Measurements from ENCODE around the gene F8A1. TPM values are rescaled to one million over a fixed set of nuclear protein-coding genes. Genes with fewer than 3 reads are reported as not detected.
"Not testable (repeated sequence)": the region's sequence is repeated elsewhere in the genome, so short reads cannot be mapped to it uniquely, and the experiment has no call there.

F8A1 gene
- 26.1 TPM for polyA plus RNA-seq (ENCODE audit: insufficient read length)
- long read RNA-seq, donor 1, transcript F8A1-201 (1 exons, 1,713 nt), result major isoform, 11 of 11 reads
- long read RNA-seq, donor 1, partial matches to known transcripts, result 0 of 11 reads
- long read RNA-seq, donor 1, other reads (novel, unspliced or antisense), result 0 of 11 reads
- long read RNA-seq, donor 2, transcript F8A1-201 (1 exons, 1,713 nt), result major isoform, 29 of 29 reads
- long read RNA-seq, donor 2, partial matches to known transcripts, result 0 of 29 reads
- long read RNA-seq, donor 2, other reads (novel, unspliced or antisense), result 0 of 29 reads
- long read RNA-seq, donor 3, transcript F8A1-201 (1 exons, 1,713 nt), result major isoform, 23 of 23 reads
- long read RNA-seq, donor 3, partial matches to known transcripts, result 0 of 23 reads
- long read RNA-seq, donor 3, other reads (novel, unspliced or antisense), result 0 of 23 reads
- long read RNA-seq, donor 4, result 0 reads
- long read RNA-seq, donor 5, transcript F8A1-201 (1 exons, 1,713 nt), result major isoform, 12 of 12 reads
- long read RNA-seq, donor 5, partial matches to known transcripts, result 0 of 12 reads
- long read RNA-seq, donor 5, other reads (novel, unspliced or antisense), result 0 of 12 reads
- long read RNA-seq, donor 6, transcript F8A1-201 (1 exons, 1,713 nt), result major isoform, 21 of 21 reads
- long read RNA-seq, donor 6, partial matches to known transcripts, result 0 of 21 reads
- long read RNA-seq, donor 6, other reads (novel, unspliced or antisense), result 0 of 21 reads
- long read RNA-seq, donor 7, transcript F8A1-201 (1 exons, 1,713 nt), result major isoform, 26 of 26 reads
- long read RNA-seq, donor 7, partial matches to known transcripts, result 0 of 26 reads
- long read RNA-seq, donor 7, other reads (novel, unspliced or antisense), result 0 of 26 reads
- long read RNA-seq, donor 8, partial matches to known transcripts, result 0 of 3 reads
- long read RNA-seq, donor 8, other reads (novel, unspliced or antisense), result 0 of 3 reads

DNA sequence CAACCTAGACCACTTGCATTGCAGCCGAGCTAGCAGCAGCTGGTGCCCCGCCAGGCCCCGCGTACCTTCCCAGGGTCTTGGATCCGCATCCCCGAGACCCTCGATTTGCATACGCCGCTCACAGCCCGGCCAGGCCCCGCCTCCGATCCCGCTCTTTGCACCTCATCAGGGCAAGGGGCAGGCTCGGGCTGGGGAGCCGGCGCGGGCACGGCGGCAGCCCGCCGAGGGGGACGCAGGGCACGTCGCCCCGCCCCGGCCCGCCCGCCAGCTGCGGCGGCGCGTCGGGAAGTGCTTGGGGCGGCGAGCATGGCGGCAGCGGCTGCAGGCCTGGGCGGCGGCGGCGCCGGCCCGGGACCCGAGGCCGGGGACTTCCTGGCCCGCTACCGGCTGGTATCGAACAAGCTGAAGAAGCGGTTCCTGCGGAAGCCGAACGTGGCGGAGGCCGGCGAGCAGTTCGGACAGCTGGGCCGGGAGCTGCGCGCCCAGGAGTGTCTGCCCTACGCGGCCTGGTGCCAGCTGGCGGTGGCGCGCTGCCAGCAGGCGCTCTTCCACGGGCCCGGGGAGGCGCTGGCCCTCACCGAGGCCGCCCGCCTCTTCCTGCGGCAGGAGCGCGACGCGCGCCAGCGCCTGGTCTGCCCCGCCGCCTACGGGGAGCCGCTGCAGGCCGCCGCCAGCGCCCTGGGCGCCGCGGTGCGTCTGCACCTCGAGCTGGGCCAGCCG is at the start of gene F8A1:
Gene F8A1 (plus strand): TSS at position 287 of the 720 bp plus-strand sequence. CDS start 20 bp downstream, at position 307.
- DNase-seq, result not testable (repeated sequence)

GRCh38 chrX:154840856-154841255 is 45.3 kb upstream of the F8A1 start:
- peak; percentile 5 for DNase-seq

DNA sequence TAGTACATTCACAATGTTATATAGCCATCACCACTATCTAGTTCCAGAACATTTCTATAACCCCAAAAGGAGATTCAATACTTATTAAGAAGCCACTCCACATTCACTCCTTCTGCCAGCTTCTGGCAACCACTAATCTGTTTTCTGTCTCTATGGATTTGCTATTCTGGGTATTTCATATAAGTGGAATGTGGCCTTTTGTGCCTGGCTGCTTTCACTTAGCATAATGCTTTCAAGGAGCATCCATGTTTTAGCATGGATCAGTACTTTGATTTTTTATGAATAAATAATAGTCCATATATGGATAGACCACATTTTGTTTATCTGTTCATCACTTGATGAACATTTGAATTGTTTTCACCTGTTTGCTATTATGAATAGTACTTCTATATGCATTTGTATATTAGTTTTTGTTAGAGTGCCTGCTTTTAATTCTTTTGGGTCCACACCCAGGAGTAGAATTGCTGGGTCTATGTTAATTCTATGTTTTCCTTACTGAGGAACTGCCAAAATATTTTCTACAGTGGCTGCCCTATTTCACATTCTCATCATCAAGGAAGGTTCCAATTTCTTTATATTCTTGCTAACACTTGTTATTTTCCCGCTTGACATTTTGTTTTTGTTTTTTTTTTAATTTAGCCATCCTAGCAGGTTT is 35.1 kb upstream of the F8A1 start:
- no peak for DNase-seq

DNA sequence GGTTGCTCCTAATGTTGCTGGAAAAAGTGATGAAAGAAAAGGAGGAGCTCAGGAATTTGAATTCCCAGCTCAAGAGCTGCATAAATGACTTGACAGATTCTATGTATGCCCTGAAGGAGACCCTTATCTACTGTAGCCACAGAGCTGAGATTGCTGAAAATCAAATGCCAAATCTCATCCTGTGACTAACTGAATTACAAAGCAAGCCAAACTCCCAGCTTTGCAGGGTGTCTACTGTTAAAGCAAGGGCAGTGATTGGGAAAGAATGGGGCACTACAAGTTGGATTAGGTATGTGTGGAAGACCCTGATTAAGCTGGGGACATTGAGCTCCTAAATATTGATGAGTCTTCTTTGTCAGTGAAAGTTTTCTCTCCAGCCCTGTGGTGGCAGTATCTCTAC is 30.9 kb upstream of the F8A1 start:
- no peak for DNase-seq

DNA sequence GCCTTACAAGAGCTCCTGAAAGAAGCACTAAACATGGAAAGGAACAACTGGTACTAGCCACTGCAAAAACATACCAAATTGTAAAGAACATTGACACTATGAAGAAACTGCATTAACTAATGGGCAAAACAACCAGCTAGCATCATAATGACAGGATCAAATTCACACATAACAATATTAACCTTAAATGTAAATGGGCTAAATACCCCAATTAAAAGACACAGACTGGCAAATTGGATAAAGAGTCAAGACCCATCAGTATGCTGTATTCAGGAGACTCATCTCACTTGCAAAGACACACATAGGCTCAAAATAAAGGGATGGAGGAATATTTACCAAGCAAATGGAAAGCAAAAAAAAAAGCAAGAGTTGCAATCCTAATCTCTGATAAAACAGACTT is 17.6 kb upstream of the F8A1 start:
- DNase-seq, result not testable (repeated sequence)

- no peak for DNase-seq
Observed at GRCh38 chrX:154873329-154873728, 12.8 kb upstream of the F8A1 start.

GRCh38 chrX:154884069-154884468 is 2.1 kb upstream of the F8A1 start:
- DNase-seq, result not testable (repeated sequence)

DNA sequence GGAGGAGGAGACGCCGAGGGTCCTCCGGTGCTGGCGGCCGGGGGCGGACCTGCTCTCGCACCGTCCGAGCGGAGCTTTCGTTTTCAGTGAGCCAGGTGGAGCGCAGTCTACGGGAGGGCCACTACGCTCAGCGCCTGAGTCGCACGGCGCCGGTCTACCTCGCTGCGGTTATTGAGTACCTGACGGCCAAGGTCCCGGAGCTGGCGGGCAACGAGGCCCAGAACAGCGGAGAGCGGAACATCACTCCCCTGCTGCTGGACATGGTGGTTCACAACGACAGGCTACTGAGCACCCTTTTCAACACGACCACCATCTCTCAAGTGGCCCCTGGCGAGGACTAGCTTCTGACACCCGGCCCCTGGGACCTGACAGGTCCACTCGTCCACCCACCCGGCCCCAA is 1.1 kb upstream of the F8A1 start:
- DNase-seq, result not testable (repeated sequence)

DNA sequence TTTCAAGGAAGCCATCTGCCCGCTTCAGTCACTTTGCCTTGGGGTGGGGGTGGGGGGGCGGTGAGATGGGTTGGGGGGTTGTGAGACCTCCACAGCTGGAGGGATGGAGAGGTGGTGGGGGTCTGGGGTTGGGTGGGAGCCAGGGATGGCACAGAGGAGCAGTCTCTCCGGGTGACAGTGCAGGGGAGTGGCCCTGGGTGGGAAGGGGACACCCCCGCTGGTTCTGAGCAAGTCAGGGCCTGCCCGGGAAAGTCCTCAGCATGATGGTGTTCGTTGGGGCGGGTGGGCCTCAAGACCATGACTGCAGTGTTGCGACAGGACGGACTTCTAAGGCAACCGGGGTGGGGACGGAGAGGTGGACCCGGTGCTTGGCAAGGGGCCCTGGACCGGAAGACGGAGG is 606 bp upstream of the F8A1 start:
- DNase-seq, result not testable (repeated sequence)

GRCh38 chrX:154886789-154887221 is 650 bp downstream of the F8A1 start:
- DNase-seq, result not testable (repeated sequence)

GRCh38 chrX:154890990-154891639 is 5.0 kb downstream of the F8A1 start:
- no peak for DNase-seq

GRCh38 chrX:154892296-154892695 is 6.1 kb downstream of the F8A1 start:
- DNase-seq, result no peak

DNA sequence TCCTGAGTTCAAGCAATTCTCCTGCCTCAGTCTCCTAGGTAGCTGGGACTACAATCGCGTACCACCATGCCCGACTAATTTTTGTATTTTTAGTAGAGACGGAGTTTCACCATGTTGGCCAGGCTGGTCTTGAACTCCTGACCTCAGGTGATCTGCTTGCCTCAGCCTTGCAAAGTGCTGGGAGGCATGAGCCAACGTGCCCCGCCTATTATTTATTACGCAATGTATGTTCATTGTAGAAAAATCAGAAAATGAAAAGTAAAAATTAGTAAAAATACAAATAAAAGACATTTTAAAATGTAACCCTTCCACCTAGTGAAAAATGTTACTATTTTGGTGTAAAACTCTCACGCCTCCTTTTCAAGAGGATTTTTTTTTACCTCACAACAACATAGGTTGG is 14.2 kb downstream of the F8A1 start:
- no peak for DNase-seq

DNA sequence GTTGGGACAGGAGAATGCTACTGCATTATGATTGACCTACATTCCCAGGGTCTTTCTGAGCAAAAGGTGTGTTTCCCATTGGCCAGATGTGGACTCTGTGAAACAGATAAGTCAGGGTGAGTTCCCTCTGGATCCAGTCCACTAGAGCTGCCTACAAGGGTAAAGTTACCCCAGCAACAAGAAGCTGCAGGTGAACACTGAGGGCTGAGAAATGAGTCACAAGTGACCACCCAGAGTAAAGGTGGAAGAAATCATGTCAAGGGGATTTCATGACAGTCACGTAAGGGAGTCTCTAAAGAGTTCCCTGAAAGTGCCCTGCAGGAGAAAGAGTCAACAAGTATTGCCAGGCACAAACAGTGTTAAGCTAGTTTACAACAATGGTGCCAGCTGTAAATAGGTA is 16.3 kb downstream of the F8A1 start:
- DNase-seq, result no peak

DNA sequence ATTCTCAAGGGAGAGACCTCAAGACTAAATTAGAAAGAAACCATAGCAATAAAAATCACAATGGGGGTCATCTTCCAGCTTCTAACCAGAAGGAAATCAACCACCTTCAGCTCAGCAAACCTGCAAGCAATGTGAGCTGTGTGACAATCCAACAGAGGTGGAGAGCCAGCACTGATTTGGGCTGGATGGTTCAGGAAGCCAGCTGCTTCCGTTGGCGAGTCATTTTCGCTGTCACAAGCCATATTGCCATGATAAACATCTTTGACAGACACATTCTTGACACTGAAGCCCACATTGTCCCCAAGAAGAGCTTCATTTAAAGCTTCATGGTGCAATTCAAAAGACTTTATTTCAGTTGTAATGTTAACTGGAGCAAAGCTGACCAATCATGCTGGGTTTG is 22.7 kb downstream of the F8A1 start:
- no peak for DNase-seq

GRCh38 chrX:154910048-154910447 is 23.9 kb downstream of the F8A1 start:
- not testable (repeated sequence) for DNase-seq

DNA sequence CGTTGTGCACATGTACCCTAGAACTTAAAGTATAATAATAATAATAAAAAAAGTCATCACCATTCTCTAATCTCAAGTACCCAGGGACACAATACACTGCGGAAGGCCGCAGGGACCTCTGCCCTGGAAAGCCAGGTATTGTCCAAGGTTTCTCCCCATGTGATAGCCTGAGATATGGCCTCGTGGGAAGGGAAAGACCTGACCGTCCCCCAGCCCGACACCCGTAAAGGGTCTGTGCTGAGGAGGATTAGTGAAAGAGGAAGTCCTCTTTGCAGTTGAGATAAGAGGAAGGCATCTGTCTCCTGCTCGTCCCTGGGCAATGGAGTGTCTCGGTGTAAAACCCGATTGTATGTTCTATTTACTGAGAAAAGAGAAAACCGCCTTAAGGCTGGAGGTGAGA is 24.4 kb downstream of the F8A1 start:
- DNase-seq, result not testable (repeated sequence)

- DNase-seq, result no peak
Observed at GRCh38 chrX:154914052-154914451, 27.9 kb downstream of the F8A1 start.

- DNase-seq, result peak; percentile 71
Observed at GRCh38 chrX:154918060-154918483, 31.9 kb downstream of the F8A1 start.

GRCh38 chrX:154924771-154925170 is 38.6 kb downstream of the F8A1 start:
- not testable (repeated sequence) for DNase-seq

Measured in left kidney (tissue), 8 donors.